Nephron (organoid): Measurements from ENCODE around the gene TRMT44.
"Not testable (repeated sequence)": the region's sequence is repeated elsewhere in the genome, so short reads cannot be mapped to it uniquely, and the experiment has no call there.

Experiments used
- H3K27ac Mint-ChIP-seq, 3 experiments: 2 replicates each; pipeline ENCODE4 v1.8.0; 2020; ENCODE audit warnings: mixed read lengths in 3 of 3, mild to moderate bottlenecking in 2 of 3, moderate library complexity in 1 of 3
- H3K27me3 Mint-ChIP-seq: 2 replicates; pipeline ENCODE4 v1.8.0; 2021; ENCODE audit warnings: low read depth, mild to moderate bottlenecking, moderate library complexity, mixed read lengths
- H3K36me3 Mint-ChIP-seq: 2 replicates; pipeline ENCODE4 v1.8.0; 2020; ENCODE audit warnings: low read depth, mixed read lengths
- H3K4me1 Mint-ChIP-seq: 2 replicates; pipeline ENCODE4 v1.8.0; 2020; ENCODE audit warnings: mixed read lengths
- H3K4me3 Mint-ChIP-seq, 3 experiments: 2 replicates each; pipeline ENCODE4 v1.8.0; 2020; ENCODE audit warnings: mild to moderate bottlenecking in 3 of 3, mixed read lengths in 3 of 3, moderate library complexity in 2 of 3
- H3K9me3 Mint-ChIP-seq: 2 replicates; pipeline ENCODE4 v1.8.0; 2020; ENCODE audit warnings: mixed read lengths
- TF ChIP-seq, protein P1 (sequence below), 3 experiments: fragments of 200-600 bp; sonication (generic); IDR thresholded peaks; one replicate each; pipeline ENCODE4 v1.5.0; 2021; ENCODE audit warnings: antibody characterized with exemption in 3 of 3; ENCODE audit not compliant: unreplicated experiment in 3 of 3

TRMT44 gene

DNA sequence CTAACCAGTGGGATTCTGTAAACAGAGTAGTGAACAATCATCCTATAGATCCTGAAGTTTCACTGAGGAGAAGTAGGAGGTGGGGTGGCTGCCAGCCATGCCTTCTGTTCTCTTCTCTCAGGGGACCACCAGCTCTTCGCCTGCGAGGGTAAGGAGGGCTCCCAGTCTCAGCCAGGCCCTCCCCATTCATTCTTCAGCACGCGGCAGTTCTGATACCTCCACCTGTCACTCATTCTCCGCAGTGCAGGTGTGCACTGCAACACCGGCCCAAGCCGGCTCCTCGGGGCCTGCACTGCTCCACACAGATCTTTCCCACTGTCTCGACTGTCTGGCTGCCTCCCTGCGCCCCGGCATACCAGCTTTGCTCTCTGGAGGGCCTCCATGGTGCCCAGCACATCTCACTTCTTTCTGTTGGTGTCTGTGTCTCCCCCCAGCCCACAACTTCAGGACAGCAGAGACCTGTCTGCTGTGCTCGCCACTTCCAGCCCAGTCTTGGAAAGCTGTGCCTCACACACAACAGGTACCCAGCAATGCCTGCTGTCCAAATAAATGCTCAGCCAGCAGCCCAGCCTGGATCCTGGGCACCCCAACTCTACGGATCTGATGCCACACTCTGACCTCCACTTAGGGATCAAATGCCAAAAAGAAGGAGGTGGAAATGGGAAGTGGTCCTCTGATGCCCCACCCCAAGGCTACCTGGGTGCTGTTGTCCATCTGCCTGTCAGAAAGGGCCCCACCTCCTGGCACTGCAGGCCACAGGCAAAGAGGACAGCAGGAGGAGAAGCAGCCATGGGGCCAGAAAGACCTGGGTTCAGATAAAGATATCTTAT, 29.0 kb upstream of the TRMT44 start:
- H3K4me1 Mint-ChIP-seq, result no peaks in the 10 kb centered on the region
- H3K27ac Mint-ChIP-seq, result no peak overlapping the region
- TF ChIP-seq, protein P1, sequence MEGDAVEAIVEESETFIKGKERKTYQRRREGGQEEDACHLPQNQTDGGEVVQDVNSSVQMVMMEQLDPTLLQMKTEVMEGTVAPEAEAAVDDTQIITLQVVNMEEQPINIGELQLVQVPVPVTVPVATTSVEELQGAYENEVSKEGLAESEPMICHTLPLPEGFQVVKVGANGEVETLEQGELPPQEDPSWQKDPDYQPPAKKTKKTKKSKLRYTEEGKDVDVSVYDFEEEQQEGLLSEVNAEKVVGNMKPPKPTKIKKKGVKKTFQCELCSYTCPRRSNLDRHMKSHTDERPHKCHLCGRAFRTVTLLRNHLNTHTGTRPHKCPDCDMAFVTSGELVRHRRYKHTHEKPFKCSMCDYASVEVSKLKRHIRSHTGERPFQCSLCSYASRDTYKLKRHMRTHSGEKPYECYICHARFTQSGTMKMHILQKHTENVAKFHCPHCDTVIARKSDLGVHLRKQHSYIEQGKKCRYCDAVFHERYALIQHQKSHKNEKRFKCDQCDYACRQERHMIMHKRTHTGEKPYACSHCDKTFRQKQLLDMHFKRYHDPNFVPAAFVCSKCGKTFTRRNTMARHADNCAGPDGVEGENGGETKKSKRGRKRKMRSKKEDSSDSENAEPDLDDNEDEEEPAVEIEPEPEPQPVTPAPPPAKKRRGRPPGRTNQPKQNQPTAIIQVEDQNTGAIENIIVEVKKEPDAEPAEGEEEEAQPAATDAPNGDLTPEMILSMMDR (IDR thresholded peaks at IDR 0.05; ENCODE audit: unreplicated experiment in 3 of 3), result no peak
- H3K36me3 Mint-ChIP-seq, result peaks cover 46% of the 10 kb centered on the region
- H3K9me3 Mint-ChIP-seq, result no peaks in the 10 kb centered on the region
- no peak overlapping the region for H3K4me3 Mint-ChIP-seq
- no peaks in the 10 kb centered on the region for H3K27me3 Mint-ChIP-seq

DNA sequence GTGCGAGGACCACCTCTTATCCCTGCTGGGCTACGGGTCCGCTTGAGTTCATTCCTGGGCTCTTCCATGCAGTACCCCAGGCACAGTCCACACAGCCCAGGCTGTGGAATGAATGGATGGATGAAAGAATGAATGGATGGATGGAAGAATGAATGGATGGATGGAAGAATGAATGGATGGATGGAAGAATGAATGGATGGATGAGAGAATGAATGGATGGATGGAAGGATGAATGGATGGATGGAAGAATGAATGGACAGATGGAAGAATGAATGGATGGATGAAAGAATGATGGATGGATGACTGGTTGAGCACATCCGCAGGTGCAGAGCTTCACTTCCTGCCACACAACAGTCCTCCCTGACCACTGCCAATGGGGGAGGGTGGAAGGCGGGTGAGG, 28.3 kb upstream of the TRMT44 start:
- no peak overlapping the region for H3K27ac Mint-ChIP-seq
- H3K4me1 Mint-ChIP-seq, result peaks cover 5% of the 10 kb centered on the region
- H3K4me3 Mint-ChIP-seq, result no peak overlapping the region
- TF ChIP-seq, protein P1 (IDR thresholded peaks at IDR 0.05; ENCODE audit: unreplicated experiment in 3 of 3), result no peak
- H3K36me3 Mint-ChIP-seq, result peaks cover 40% of the 10 kb centered on the region
- no peaks in the 10 kb centered on the region for H3K9me3 Mint-ChIP-seq
- no peaks in the 10 kb centered on the region for H3K27me3 Mint-ChIP-seq

DNA sequence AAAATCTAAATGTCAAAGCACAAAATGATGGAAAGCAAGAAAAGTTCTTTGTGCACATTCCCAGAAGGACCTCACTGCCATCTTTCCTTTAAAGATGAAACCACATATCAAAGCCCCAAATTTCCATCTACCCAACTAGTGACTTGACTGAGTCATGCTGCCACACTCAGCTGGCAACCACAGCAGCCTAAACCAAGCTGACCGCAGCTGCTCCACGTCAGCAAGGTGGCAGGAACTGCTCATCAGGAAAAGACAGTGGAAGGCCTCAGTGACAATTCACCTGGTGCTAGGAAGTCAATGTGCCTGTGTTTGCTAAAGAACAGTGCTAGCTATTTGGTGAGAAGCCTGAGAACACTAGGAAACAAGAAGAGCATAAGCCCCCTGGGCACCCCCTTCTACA, 26.2 kb upstream of the TRMT44 start:
- Mint-ChIP-seq H3K4me3 (no peak overlapping the region), H3K36me3 (peaks cover 23% of the 10 kb centered on the region), H3K27me3 (no peaks in the 10 kb centered on the region), H3K4me1 (peaks cover 12% of the 10 kb centered on the region), H3K9me3 (no peaks in the 10 kb centered on the region), H3K27ac (no peak overlapping the region)
- TF ChIP-seq, protein P1 (IDR thresholded peaks at IDR 0.05; ENCODE audit: unreplicated experiment in 3 of 3), result no peak

DNA sequence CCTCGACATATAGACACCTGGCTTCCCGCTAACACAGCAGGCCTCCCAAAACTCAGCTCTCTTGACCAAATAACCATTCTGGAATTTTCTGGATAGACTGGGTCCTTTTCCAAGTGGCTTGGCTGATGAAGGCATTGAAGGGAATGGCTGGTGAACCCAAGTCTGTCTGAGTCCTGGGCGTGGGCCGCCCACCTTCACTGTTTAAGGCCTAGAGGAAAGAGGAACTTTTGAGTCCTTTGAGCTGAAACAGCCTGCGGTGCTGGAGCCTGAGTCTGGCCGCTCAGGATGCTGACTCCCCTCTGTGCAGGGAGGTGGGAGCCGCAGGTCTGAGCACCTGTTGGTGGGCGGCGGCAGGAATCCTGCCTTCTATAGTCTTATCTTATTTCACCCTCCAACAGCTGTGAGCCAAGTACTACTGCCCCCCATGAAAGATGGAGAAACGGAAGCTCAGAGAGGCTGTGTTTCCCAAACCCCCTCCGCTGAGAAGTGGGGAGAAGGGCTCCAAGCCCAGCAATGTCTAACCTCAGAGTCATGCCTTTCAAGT, 23.4 kb upstream of the TRMT44 start:
- Mint-ChIP-seq H3K27ac (no peak overlapping the region), H3K4me3 (no peak overlapping the region), H3K36me3 (peaks cover 18% of the 10 kb centered on the region), H3K27me3 (no peaks in the 10 kb centered on the region), H3K9me3 (no peaks in the 10 kb centered on the region), H3K4me1 (peaks cover 17% of the 10 kb centered on the region)
- TF ChIP-seq, protein P1 (IDR thresholded peaks at IDR 0.05; ENCODE audit: unreplicated experiment in 3 of 3), result no peak

DNA sequence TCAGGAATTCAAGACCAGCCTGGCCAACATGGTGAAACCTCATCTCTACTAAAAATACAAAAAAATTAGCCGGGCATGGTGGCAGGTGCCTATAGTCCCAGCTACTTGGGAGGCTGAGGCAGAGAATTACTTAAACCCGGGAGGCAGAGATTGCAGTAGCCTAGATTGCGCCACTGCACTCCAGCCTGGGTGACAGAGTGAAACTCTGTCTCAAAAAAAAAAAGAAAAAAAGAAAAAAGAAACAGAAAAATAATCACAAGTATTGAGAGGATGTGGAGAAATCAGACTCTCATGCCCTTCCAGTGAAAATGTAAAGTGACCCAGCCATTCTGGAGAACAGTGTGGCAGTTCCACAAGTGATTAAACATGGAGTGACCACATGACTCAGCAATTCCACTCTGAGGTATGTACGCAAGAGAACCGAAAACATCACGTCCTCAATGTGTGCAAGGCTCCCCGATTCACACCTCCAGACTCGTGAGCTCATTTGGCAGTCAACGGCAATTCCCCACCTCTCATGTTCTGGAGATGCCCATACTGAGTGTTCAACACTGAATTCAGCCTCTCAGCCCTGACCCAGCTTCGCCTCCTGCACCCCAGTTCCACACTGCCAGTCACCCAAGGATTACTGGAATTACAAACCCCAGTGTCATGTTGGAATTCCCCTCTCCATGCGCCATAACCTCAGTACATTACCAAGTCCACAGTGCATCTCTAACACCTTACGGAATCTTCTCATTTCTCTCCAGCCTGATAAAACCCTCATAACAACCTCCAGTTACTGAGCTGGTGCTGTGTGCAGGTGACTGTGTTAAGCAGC, 21.1 kb upstream of the TRMT44 start:
- H3K36me3 Mint-ChIP-seq, result peaks cover 11% of the 10 kb centered on the region
- TF ChIP-seq, protein P1 (IDR thresholded peaks at IDR 0.05; ENCODE audit: unreplicated experiment in 3 of 3), result no peak
- no peak overlapping the region for H3K4me3 Mint-ChIP-seq
- H3K27me3 Mint-ChIP-seq, result no peaks in the 10 kb centered on the region
- H3K9me3 Mint-ChIP-seq, result no peaks in the 10 kb centered on the region
- no peak overlapping the region for H3K27ac Mint-ChIP-seq
- H3K4me1 Mint-ChIP-seq, result peaks cover 17% of the 10 kb centered on the region

DNA sequence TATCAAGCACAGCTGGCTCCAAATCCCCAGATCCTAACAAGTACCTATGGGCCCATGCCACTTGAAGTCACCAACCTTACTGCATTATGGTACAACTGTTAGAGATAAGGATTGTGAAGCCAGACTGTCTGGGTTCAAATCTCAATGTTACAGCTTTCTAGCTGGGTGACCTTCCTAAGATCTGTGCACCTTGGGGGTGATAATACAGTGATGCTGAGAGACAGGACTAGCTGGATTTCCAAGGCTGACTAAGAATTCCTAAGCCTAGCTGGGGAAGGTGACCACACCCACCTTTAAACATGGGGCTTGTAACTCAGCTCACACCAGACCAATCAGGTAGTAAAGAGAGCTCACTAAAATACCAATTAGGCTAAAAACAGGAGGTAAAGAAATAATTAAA, 20.4 kb upstream of the TRMT44 start:
- not testable (repeated sequence) for H3K36me3 Mint-ChIP-seq, H3K27ac Mint-ChIP-seq, H3K9me3 Mint-ChIP-seq, H3K27me3 Mint-ChIP-seq, H3K4me3 Mint-ChIP-seq
- H3K4me1 Mint-ChIP-seq, result peaks cover 23% of the 10 kb centered on the region
